Measurements from ENCODE around the gene MATN1. TPM values are rescaled to one million over a fixed set of nuclear protein-coding genes. Genes with fewer than 3 reads are reported as not detected.
A peak's percentile ranks its signal among the peaks of the same experiment; 100 is the strongest.

The MATN1 gene
- total and polyA plus RNA-seq, 2 experiments from 2014 or later, result 0.47 to 3.7 TPM

GRCh38 chr1:30718091-30718635, 5.2 kb downstream of the MATN1 start:
- WGBS (ENCODE audit: low lambda C conversion rate, missing lambda C conversion rate), result 0% methylated on average over 19 of the region's 50 CpGs
- Histone ChIP-seq H3K27me3 (no peaks in the 10 kb centered on the region), H3K9me2 (replicated peaks; ENCODE audit: insufficient read depth) (no peaks in the 10 kb centered on the region), H4K20me1 (ENCODE audit: insufficient read depth, poor library complexity, severe bottlenecking) (no peaks in the 10 kb centered on the region), H3K27ac (peak overlapping the region; percentile 79), H3K4me3 (no peak overlapping the region), H2AFZ (no peak overlapping the region), H3K4me2 (peak overlapping the region; percentile 61), H3K79me2 (peaks cover 3% of the 10 kb centered on the region), H3K9me3 (ENCODE audit: low read depth) (no peaks in the 10 kb centered on the region), H3K36me3 (replicated peaks; ENCODE audit: insufficient read depth, low read depth) (no peaks in the 10 kb centered on the region), H3K4me1 (ENCODE audit: insufficient read depth) (peaks cover 3% of the 10 kb centered on the region)
- DNase-seq (ENCODE audit: low spot score), result peak; percentile 99
- TF ChIP-seq CTCF (IDR thresholded peaks at IDR 0.05; ENCODE audit: poor library complexity) (no peak), EZH2phosphoT487 (IDR thresholded peaks at IDR 0.05; ENCODE audit: low read depth, severe bottlenecking, unreplicated experiment) (no peak), EZH2 (IDR thresholded peaks at IDR 0.05; ENCODE audit: borderline replicate concordance) (no peak)

- Histone ChIP-seq H3K4me1 (ENCODE audit: insufficient read depth) (peaks cover 3% of the 10 kb centered on the region), H3K36me3 (replicated peaks; ENCODE audit: insufficient read depth, low read depth) (no peaks in the 10 kb centered on the region), H3K27ac (no peak overlapping the region), H4K20me1 (ENCODE audit: insufficient read depth, poor library complexity, severe bottlenecking) (no peaks in the 10 kb centered on the region), H2AFZ (no peak overlapping the region), H3K9me3 (ENCODE audit: low read depth) (no peaks in the 10 kb centered on the region), H3K4me3 (no peak overlapping the region), H3K4me2 (no peak overlapping the region), H3K9me2 (replicated peaks; ENCODE audit: insufficient read depth) (no peaks in the 10 kb centered on the region), H3K79me2 (peaks cover 3% of the 10 kb centered on the region), H3K27me3 (no peaks in the 10 kb centered on the region)
- no peak for DNase-seq (ENCODE audit: low spot score)
- 96% methylated on average over 8 of the region's 8 CpGs for WGBS (ENCODE audit: low lambda C conversion rate, missing lambda C conversion rate)
- TF ChIP-seq EZH2phosphoT487 (IDR thresholded peaks at IDR 0.05; ENCODE audit: low read depth, severe bottlenecking, unreplicated experiment) (no peak), CTCF (IDR thresholded peaks at IDR 0.05; ENCODE audit: poor library complexity) (no peak), EZH2 (IDR thresholded peaks at IDR 0.05; ENCODE audit: borderline replicate concordance) (no peak)
Observed at GRCh38 chr1:30716646-30717045, 6.7 kb downstream of the MATN1 start.

GRCh38 chr1:30715886-30716285, 7.5 kb downstream of the MATN1 start:
- no peaks in the 10 kb centered on the region for H3K27me3 ChIP-seq

More at GRCh38 chr1:30715886-30716285, 7.5 kb downstream of the MATN1 start:
- peaks cover 3% of the 10 kb centered on the region for H3K79me2 ChIP-seq
- no peak for TF ChIP-seq EZH2phosphoT487 (IDR thresholded peaks at IDR 0.05; ENCODE audit: low read depth, severe bottlenecking, unreplicated experiment)
- TF ChIP-seq CTCF (IDR thresholded peaks at IDR 0.05; ENCODE audit: poor library complexity), result no peak
- no peak for TF ChIP-seq EZH2 (IDR thresholded peaks at IDR 0.05; ENCODE audit: borderline replicate concordance)
- no peaks in the 10 kb centered on the region for H4K20me1 ChIP-seq (ENCODE audit: insufficient read depth, poor library complexity, severe bottlenecking)
- no peak overlapping the region for H3K4me3 ChIP-seq
- H3K4me1 ChIP-seq (ENCODE audit: insufficient read depth), result peaks cover 3% of the 10 kb centered on the region
- 95% methylated on average over 11 of the region's 11 CpGs for WGBS (ENCODE audit: low lambda C conversion rate, missing lambda C conversion rate)
- H3K4me2 ChIP-seq, result no peak overlapping the region
- no peaks in the 10 kb centered on the region for H3K9me3 ChIP-seq (ENCODE audit: low read depth)
- DNase-seq (ENCODE audit: low spot score), result no peak
- H3K9me2 ChIP-seq (replicated peaks; ENCODE audit: insufficient read depth), result no peaks in the 10 kb centered on the region
- H2AFZ ChIP-seq, result no peak overlapping the region
- H3K36me3 ChIP-seq (replicated peaks; ENCODE audit: insufficient read depth, low read depth), result no peaks in the 10 kb centered on the region
- H3K27ac ChIP-seq, result no peak overlapping the region
